SK-N-MC (cell line): ENCODE results near the gene PLD5.
"Not testable (repeated sequence)": the region's sequence is repeated elsewhere in the genome, so short reads cannot be mapped to it uniquely, and the experiment has no call there.

Experiments
- DNase-seq: peaks from one replicate; pipeline ENCODE4 v3.0.0-alpha.2; 2011; ENCODE audit warnings: low read depth, low spot score
- H3K27ac ChIP-seq: fragments of 200-600 bp; sonication (generic); 2 replicates; pipeline ENCODE4 v1.5.1; 2016; ENCODE audit warnings: mixed run types
- H3K36me3 ChIP-seq: fragments of 200-600 bp; sonication (generic); 2 replicates; pipeline ENCODE4 v1.6.1; 2017; ENCODE audit warnings: antibody characterized with exemption, low read length, mixed read lengths; ENCODE audit not compliant: insufficient read depth
- H3K4me3 ChIP-seq: fragments of 200-600 bp; sonication (generic); 2 replicates; pipeline ENCODE4 v1.5.1; 2016
- H3K9ac ChIP-seq: fragments of 200-600 bp; sonication (generic); 2 replicates; pipeline ENCODE4 v1.8.0; 2017; ENCODE audit warnings: mixed run types, mixed read lengths; ENCODE audit not compliant: insufficient read length
- H3K9me3 ChIP-seq: fragments of 200-600 bp; sonication (generic); 2 replicates; pipeline ENCODE4 v1.6.1; 2017; ENCODE audit warnings: low read depth, mild to moderate bottlenecking, antibody characterized with exemption, low read length, moderate library complexity, mixed read lengths
- EZH2 ChIP-seq: fragments of 200-600 bp; sonication (generic); IDR thresholded peaks from one replicate; pipeline ENCODE4 v1.6.1; 2017; ENCODE audit warnings: antibody characterized with exemption
- FOXP2 ChIP-seq: optimal IDR thresholded peaks from 2 replicates; pipeline ENCODE3; 2011; ENCODE audit warnings: mild to moderate bottlenecking, moderate library complexity; ENCODE audit not compliant: insufficient read depth; ENCODE audit errors: extremely low read length, control extremely low read depth
- POLR2AphosphoS5 ChIP-seq: IDR thresholded peaks from 2 replicates; pipeline ENCODE4 v1.6.1; 2012; ENCODE audit warnings: mild to moderate bottlenecking, low read depth, low read length, borderline replicate concordance

The PLD5 gene

DNA sequence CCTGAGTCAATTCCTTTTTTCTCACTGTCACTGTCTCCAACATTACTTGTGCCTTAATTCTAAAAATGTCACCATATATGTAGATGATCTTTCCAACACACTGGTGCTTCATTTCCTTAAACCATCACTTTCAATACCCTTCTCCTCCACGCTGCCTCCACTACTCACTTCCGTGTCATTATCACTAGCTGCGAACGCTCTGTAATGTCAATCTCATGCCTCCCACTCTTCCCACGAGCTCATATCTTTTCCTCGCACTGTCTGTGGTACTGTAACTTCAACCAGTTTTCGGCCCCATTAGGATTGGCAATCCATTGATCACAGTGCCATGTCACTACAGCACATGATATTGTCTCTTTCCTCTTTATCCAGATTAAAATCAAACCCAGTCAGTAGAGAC lies 61.6 kb downstream of the PLD5 start:
- DNase-seq: no peak
- Histone ChIP-seq H3K9me3 (no peaks in the 10 kb centered on the region), H3K36me3 (no peaks in the 10 kb centered on the region), H3K9ac (no peak overlapping the region), H3K4me3 (no peak overlapping the region), H3K27ac (no peak overlapping the region)
- no peak for TF ChIP-seq EZH2
- no peak for TF ChIP-seq POLR2AphosphoS5
- TF ChIP-seq FOXP2: no peak

GRCh38 chr1:242459740-242460139 lies 64.8 kb downstream of the PLD5 start:
- DNase-seq, H3K27ac ChIP-seq, H3K4me3 ChIP-seq, H3K36me3 ChIP-seq, H3K9ac ChIP-seq, H3K9me3 ChIP-seq: not testable (repeated sequence)

DNA sequence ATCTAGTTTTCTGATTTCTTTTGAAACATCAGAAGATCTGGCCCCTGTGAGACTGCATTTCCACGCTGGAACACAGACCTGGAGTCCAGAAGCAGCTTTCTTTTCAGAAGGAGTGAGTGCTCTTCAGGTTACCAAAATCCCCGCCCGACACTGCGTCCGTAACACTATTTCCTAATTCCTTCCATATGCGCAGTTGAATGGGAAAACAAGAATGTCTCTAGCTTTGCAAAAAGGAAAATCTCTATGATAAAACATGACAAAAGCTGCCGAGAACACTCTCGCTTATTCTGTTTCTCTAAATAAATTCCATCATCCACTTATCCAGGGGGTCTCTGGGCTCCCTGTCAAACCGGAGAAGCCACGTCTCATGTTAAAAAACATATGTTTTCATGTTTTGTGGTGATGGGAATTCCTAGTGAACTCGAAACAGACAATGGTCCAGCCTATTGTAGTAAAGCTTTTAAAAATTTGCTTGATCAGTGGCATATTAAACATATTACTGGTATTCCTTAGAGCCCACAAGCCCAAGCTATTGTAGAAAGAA lies 67.7 kb downstream of the PLD5 start:
- H3K9ac ChIP-seq: no peak overlapping the region
- no peak for DNase-seq
- TF ChIP-seq FOXP2 (no peak), EZH2 (no peak), POLR2AphosphoS5 (no peak)

DNA sequence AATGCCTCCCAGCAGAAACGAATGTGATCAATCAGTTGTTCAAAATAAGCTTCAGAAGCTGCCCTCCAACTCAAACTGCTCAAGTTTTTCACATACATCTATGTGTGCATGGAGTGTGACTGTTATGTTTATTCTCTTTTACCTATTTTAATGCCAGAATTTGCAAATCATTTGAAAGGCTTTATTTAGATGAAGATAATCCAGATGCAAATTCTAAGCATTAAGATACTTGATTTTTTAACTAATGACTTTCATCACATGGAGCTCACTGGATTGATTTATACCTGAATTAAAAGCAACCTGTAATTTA lies 69.5 kb downstream of the PLD5 start:
- H3K4me3 ChIP-seq: peak overlapping the region; percentile 61
- H3K9ac ChIP-seq: no peak overlapping the region
- no peaks in the 10 kb centered on the region for H3K9me3 ChIP-seq
- H3K36me3 ChIP-seq: no peaks in the 10 kb centered on the region
- DNase-seq: no peak
- H3K27ac ChIP-seq: no peak overlapping the region
- TF ChIP-seq EZH2 (no peak), POLR2AphosphoS5 (no peak), FOXP2 (no peak)

More for the DNA sequence above, 67.7 kb downstream of the PLD5 start:
- no peak overlapping the region for H3K4me3 ChIP-seq
- no peaks in the 10 kb centered on the region for H3K36me3 ChIP-seq
- H3K27ac ChIP-seq: 0 out of 2 replicates have a peak overlapping the region, but pooled peaks have one; percentile 13
- no peaks in the 10 kb centered on the region for H3K9me3 ChIP-seq

- TF ChIP-seq FOXP2: no peak
- no peak for TF ChIP-seq EZH2
- TF ChIP-seq POLR2AphosphoS5: no peak
- Histone ChIP-seq H3K27ac (no peak overlapping the region), H3K9me3 (no peaks in the 10 kb centered on the region), H3K4me3 (peak overlapping the region; percentile 61), H3K36me3 (no peaks in the 10 kb centered on the region), H3K9ac (no peak overlapping the region)
- peak; percentile 35 for DNase-seq
These were observed 70.0 kb downstream of the PLD5 start for GRCh38 chr1:242454262-242455051.

GRCh38 chr1:242452573-242452972 lies 71.9 kb downstream of the PLD5 start:
- Histone ChIP-seq H3K36me3 (no peaks in the 10 kb centered on the region), H3K4me3 (no peak overlapping the region), H3K27ac (no peak overlapping the region), H3K9ac (no peak overlapping the region), H3K9me3 (no peaks in the 10 kb centered on the region)
- TF ChIP-seq POLR2AphosphoS5 (no peak), EZH2 (no peak), FOXP2 (no peak)
- DNase-seq: no peak

DNA sequence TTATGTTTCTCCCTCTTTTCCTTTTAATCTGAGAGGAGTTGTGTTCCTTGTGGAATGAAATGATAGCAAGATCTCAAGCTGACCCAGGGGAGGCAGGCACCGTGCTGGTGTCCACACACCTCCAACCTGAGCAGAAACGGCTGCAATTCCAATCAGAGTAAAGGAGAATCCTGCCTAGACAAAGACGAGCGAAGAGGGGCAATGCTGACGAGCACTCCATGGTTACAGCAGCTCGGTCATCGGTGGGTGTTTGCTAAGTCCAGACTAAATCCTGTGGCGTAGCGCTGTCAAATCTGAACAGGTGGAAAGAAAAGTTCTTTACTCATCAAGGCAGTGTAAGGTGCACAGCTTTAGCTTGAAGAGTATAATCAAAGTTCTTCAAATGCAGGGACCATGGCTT lies 74.8 kb downstream of the PLD5 start:
- no peak for DNase-seq
- Histone ChIP-seq H3K36me3 (no peaks in the 10 kb centered on the region), H3K27ac (no peak overlapping the region), H3K9me3 (no peaks in the 10 kb centered on the region), H3K4me3 (no peak overlapping the region), H3K9ac (no peak overlapping the region)
- no peak for TF ChIP-seq EZH2
- no peak for TF ChIP-seq POLR2AphosphoS5
- no peak for TF ChIP-seq FOXP2

DNA sequence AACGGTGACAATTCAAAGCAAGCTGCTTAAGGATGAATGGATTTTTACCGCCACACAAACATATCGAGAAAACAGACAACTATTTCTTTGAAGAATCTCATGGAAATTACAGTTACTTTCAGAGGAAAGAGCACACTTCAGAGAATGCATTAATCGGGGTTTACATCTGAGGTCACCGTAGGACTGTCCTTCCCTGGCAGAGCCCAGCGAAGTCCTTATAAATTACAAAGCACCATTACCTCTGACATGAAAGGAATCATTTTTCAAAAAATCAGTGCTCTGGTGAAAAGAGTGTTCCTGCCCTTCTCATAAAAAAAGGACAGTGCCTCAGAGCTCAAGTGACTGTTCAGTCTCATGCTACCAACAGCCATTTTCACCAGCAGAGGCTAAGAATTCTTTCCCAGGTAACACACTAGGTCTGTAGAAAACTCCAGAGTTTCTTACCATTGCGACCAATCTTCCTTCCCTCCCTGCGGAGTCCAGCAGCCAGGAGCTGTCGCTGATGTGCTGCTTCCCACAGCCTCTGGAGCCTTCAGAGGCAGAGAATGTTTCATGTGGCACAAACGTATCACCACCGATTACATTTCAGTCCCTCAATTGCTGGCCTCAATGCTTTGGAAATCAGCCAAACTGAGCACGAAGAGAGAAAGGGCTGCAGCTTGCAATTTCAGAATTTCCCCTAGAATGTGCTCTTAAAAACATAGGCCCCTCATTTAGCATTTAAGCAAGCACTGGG lies 75.4 kb downstream of the PLD5 start:
- H3K36me3 ChIP-seq: no peaks in the 10 kb centered on the region
- DNase-seq: no peak
- no peak overlapping the region for H3K27ac ChIP-seq
- no peaks in the 10 kb centered on the region for H3K9me3 ChIP-seq
- H3K9ac ChIP-seq: no peak overlapping the region
- TF ChIP-seq POLR2AphosphoS5 (no peak), EZH2 (no peak), FOXP2 (no peak)
- H3K4me3 ChIP-seq: no peak overlapping the region
